Stimulated activated CD8-positive, alpha-beta memory T cell treated with anti-CD3 and anti-CD28 coated beads, Interleukin-15, amount 100 ng/mL, for 4 hours (primary cell): ENCODE results near the gene TCF12.

Source experiments
- DNase-seq, 2 donors: peaks; one replicate each; pipeline ENCODE4 v3.0.0-alpha.2; 2020; ENCODE audit warnings: low read depth in 2 of 2

TCF12 gene

DNA sequence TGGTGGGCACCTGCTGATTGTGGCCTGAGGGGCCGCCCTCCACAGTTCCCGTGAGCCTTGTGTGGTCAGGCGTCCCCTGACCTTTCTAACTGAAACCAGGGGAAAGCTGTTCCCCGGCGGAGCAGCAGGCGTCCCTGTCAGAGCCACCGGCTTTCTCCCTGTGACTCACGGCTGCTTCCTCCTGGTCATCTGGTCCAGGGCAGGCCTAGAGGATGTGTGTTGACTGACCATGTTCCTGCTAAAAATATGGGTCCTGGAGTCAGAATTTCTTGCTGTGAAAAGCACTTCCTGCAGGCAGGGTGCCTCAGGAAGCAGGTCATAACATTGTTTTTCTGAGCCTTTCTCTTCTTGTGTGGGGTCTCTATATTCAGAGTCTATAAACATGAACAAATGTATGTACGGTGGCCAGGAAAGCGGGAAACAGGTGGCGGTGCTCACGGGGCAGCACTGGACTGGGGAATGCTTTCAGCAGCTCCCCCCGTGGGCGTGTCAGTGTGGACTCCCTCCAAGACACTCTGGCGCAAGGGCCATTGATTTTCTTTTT is 419.5 kb downstream of the TCF12 start:
- no peak for DNase-seq

DNA sequence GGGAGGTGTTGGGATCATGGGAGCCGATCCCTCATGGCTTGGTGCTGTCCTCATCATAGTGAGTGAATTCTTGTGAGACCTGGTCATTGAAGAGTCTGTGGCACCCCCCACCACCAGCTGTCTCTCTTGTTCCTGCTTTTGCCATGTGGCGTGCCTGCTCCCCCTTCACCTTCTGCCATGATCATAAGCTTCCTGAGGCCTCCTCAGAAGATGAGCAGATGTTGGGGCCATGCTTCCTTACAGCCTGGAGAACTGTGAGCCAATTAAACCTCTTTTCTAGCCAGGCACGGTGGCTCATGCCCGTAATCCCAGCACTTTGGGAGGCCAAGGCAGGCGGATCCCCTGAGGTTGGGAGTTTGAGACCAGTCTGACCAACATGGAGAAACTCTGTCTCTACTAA is 420.9 kb downstream of the TCF12 start:
- DNase-seq: no peak
